ENCODE measurements around the gene DNM3. TPM values are rescaled to one million over a fixed set of nuclear protein-coding genes. Genes with fewer than 3 reads are reported as not detected.
A peak's percentile ranks its signal among the peaks of the same experiment; 100 is the strongest.

Gene DNM3
- total RNA-seq, 2 experiments from 2014 or later, result 1.6 to 1.8 TPM

DNA sequence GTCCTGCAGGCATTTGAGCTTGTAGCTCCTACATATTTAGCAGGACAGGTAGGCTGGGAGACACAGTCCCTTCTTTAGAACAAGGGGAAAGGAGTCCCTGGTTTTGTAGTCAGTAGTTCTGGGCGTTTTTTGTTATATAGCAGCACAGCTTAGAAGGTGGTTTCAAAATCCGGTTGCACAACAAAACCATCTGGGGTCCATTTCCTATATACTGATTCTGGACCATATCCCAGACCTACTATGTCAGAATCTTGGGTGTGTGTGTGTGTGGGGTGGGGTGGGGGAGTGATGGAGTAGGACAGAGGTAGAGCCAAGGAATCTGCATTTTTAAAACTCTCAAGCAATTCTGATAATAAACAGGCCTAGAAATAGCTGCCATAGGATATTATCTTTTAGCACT is 38.3 kb upstream of the DNM3 start:
- no peaks in the 10 kb centered on the region for H3K9me3 ChIP-seq (ENCODE audit: control insufficient read depth in 1 of 2, insufficient read depth in 1 of 2, low read length in 2 of 2)
- peaks cover 5% of the 10 kb centered on the region for H3K36me3 Mint-ChIP-seq (ENCODE audit: low read depth)
- POLR2A ChIA-PET, result interaction anchor here (0.8 kb wide), 2 partner anchors 40 to 61 kb away, joined by 3 read pairs; partner anchors contain the start of gene VAMP4
- H3K27ac Mint-ChIP-seq, result no peak overlapping the region
- H3K4me1 Mint-ChIP-seq (ENCODE audit: low read depth), result peaks cover 6% of the 10 kb centered on the region
- intact Hi-C loops (cut with DNase I, micrococcal nuclease), result loop anchor here (5.0 kb wide), 1 partner anchor 639 kb away; the partner anchor contains the start of gene PIGC (in 2 of the 2)
- no peaks in the 10 kb centered on the region for H3K27me3 ChIP-seq (ENCODE audit: control insufficient read depth in 1 of 2, insufficient read depth in 2 of 2, low read length in 2 of 2)
- no peak overlapping the region for H3K4me3 ChIP-seq (ENCODE audit: low read length)
- H3K27me3 Mint-ChIP-seq, result no peaks in the 10 kb centered on the region
- no peak for DNase-seq
- ATAC-seq (ENCODE audit: poor library complexity), result no peak
- TF ChIP-seq, protein P1, sequence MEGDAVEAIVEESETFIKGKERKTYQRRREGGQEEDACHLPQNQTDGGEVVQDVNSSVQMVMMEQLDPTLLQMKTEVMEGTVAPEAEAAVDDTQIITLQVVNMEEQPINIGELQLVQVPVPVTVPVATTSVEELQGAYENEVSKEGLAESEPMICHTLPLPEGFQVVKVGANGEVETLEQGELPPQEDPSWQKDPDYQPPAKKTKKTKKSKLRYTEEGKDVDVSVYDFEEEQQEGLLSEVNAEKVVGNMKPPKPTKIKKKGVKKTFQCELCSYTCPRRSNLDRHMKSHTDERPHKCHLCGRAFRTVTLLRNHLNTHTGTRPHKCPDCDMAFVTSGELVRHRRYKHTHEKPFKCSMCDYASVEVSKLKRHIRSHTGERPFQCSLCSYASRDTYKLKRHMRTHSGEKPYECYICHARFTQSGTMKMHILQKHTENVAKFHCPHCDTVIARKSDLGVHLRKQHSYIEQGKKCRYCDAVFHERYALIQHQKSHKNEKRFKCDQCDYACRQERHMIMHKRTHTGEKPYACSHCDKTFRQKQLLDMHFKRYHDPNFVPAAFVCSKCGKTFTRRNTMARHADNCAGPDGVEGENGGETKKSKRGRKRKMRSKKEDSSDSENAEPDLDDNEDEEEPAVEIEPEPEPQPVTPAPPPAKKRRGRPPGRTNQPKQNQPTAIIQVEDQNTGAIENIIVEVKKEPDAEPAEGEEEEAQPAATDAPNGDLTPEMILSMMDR (IDR thresholded peaks at IDR 0.05), result no peak
- H3K36me3 ChIP-seq (ENCODE audit: insufficient read depth, low read length), result peaks cover 9% of the 10 kb centered on the region
- no peaks in the 10 kb centered on the region for H3K4me1 ChIP-seq (ENCODE audit: insufficient read depth, low read length)
- H3K27ac ChIP-seq (ENCODE audit: low read depth in 1 of 2, low read length in 2 of 2), result no peak overlapping the region
- no peaks in the 10 kb centered on the region for H3K9me3 Mint-ChIP-seq
- CTCF ChIA-PET, result no interaction called here
- no peak overlapping the region for H3K4me3 Mint-ChIP-seq

- Mint-ChIP-seq H3K4me3 (no peak overlapping the region), H3K27ac (no peak overlapping the region), H3K36me3 (ENCODE audit: low read depth) (peaks cover 2% of the 10 kb centered on the region), H3K9me3 (no peaks in the 10 kb centered on the region), H3K27me3 (no peaks in the 10 kb centered on the region), H3K4me1 (ENCODE audit: low read depth) (peaks cover 6% of the 10 kb centered on the region)
- peaks cover 5% of the 10 kb centered on the region for H3K36me3 ChIP-seq (ENCODE audit: insufficient read depth, low read length)
- no peak overlapping the region for H3K27ac ChIP-seq (ENCODE audit: low read depth in 1 of 2, low read length in 2 of 2)
- H3K9me3 ChIP-seq (ENCODE audit: control insufficient read depth in 1 of 2, insufficient read depth in 1 of 2, low read length in 2 of 2), result no peaks in the 10 kb centered on the region
- CTCF ChIA-PET, result no interaction called here
- POLR2A ChIA-PET, result interaction anchor here (0.6 to 0.8 kb wide), 3 partner anchors 39 to 446 kb away, joined by 3 read pairs; partner anchors contain the start of gene VAMP4
- intact Hi-C loops (cut with DNase I, micrococcal nuclease), result loop anchor here (5.0 kb wide), 1 partner anchor 639 kb away; the partner anchor contains the start of gene PIGC (in 2 of the 2)
- TF ChIP-seq, protein P1 (IDR thresholded peaks at IDR 0.05), result no peak
- DNase-seq, result no peak
- no peaks in the 10 kb centered on the region for H3K27me3 ChIP-seq (ENCODE audit: control insufficient read depth in 1 of 2, insufficient read depth in 2 of 2, low read length in 2 of 2)
- no peaks in the 10 kb centered on the region for H3K4me1 ChIP-seq (ENCODE audit: insufficient read depth, low read length)
- no peak for ATAC-seq (ENCODE audit: poor library complexity)
- no peak overlapping the region for H3K4me3 ChIP-seq (ENCODE audit: low read length)
These were observed 37.8 kb upstream of the DNM3 start for GRCh38 chr1:171803461-171804022.

DNA sequence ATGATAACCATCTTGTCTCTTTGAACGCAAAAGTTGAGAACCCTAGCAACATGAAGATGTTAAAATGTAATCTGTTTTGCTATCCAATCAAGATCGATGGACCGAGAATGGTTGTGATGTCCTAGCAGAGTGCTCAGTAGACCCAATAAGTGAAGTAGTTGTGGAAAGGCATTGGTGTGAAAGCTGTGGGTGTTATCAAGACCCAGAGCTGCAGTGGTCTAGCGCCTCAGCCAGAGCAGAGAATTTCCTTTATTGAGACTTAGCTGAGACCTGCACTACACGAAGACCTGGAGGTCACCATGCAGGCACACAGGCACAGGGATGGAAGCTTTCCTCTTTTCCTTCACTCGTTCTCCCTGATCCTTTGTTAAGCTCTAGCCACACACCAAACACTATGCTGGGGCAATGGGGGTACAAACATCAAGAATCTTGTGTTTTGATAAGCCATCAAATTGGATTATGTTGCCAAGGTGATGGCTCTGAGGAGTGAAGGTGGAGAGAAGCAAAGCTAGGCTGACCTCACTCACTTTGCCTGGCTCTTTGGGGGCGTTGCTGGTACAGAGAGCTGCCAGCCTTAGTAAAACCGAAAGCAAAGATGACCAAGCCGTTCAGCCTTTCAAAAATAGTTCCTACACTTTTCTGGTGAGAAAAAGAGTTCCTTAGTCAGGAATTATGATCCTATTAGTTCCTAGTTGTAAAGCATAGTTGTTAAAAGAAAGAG is 35.7 kb upstream of the DNM3 start:
- Mint-ChIP-seq H3K4me1 (ENCODE audit: low read depth) (peaks cover 6% of the 10 kb centered on the region), H3K27ac (no peak overlapping the region), H3K4me3 (no peak overlapping the region), H3K9me3 (no peaks in the 10 kb centered on the region), H3K27me3 (no peaks in the 10 kb centered on the region), H3K36me3 (ENCODE audit: low read depth) (no peaks in the 10 kb centered on the region)
- ATAC-seq (ENCODE audit: poor library complexity) (no peak), DNase-seq (peak in 1 of 14 experiments; percentile 13)
- Histone ChIP-seq H3K27ac (ENCODE audit: low read depth in 1 of 2, low read length in 2 of 2) (no peak overlapping the region), H3K4me3 (ENCODE audit: low read length) (no peak overlapping the region), H3K27me3 (ENCODE audit: control insufficient read depth in 1 of 2, insufficient read depth in 2 of 2, low read length in 2 of 2) (no peaks in the 10 kb centered on the region), H3K36me3 (ENCODE audit: insufficient read depth, low read length) (peaks cover under 1% of the 10 kb centered on the region), H3K4me1 (ENCODE audit: insufficient read depth, low read length) (no peaks in the 10 kb centered on the region), H3K9me3 (ENCODE audit: control insufficient read depth in 1 of 2, insufficient read depth in 1 of 2, low read length in 2 of 2) (no peaks in the 10 kb centered on the region)
- ChIA-PET CTCF (interaction anchor here (1.0 kb wide), 1 partner anchor 176 kb away, joined by 3 read pairs; no protein-coding TSS in a partner anchor), POLR2A (no interaction called here)
- intact Hi-C loops (cut with DNase I, micrococcal nuclease), result no loop called here
- TF ChIP-seq, protein P1 (IDR thresholded peaks at IDR 0.05), result no peak

Measured in CD4-positive, alpha-beta T cell (primary cell).